GM12878 (cell line): ENCODE data around the gene CCDC184. TPM values are rescaled to one million over a fixed set of nuclear protein-coding genes. Genes with fewer than 3 reads are reported as not detected.

Experiments
- ATAC-seq: fragments of 200-7000 bp; cut with Tn5 transposase; 3 replicates; pipeline ENCODE4 v1.9.1; 2020; ENCODE audit warnings: mild to moderate bottlenecking, moderate library complexity
- BruUV-seq: library from RNA; stranded (reverse); fragments of 400-500 nt; replicated peaks from 2 replicates; lab custom pipeline; 2021; lab: Mats Ljungman, UMichigan
- CTCF ChIA-PET: fragments of 300-600 bp; sonication (Branson Sonifier 250); formaldehyde crosslinking; extraction: SDS; loops from one replicate; lab custom pipeline; 2021; ENCODE audit warnings: inconsistent platforms; lab: Yijun Ruan, JAX
- POLR2A ChIA-PET: fragments of 350-600 bp; formaldehyde crosslinking; extraction: SDS; loops from one replicate; lab custom pipeline; 2021; ENCODE audit warnings: inconsistent platforms; lab: Charles Lee
- RAD21 ChIA-PET: fragments of 300-600 bp; sonication (Branson Sonifier 250); formaldehyde crosslinking; loops from one replicate; lab custom pipeline; 2023; ENCODE audit warnings: antibody characterized with exemption; ENCODE audit not compliant: unreplicated experiment; lab: Charles Lee
- SMC1A ChIA-PET: fragments of 300-600 bp; sonication (Branson Sonifier 250); formaldehyde crosslinking; loops from one replicate; lab custom pipeline; 2023; ENCODE audit not compliant: unreplicated experiment, uncharacterized antibody; lab: Charles Lee
- DNase-seq: peaks from one replicate; pipeline ENCODE4 v3.0.0-alpha.2; 2011; ENCODE audit warnings: low read depth, low spot score
- FAIRE-seq: peaks from 3 replicates; lab custom pipeline; 2011; peaks lifted over from hg19 to GRCh38; lab: Jason Lieb, UNC
- H2AFZ ChIP-seq: 2 replicates; pipeline ENCODE4 v1.6.0; 2011; ENCODE audit warnings: low read depth, low read length, control low read depth; ENCODE audit not compliant: control insufficient read depth
- H3K27ac ChIP-seq: 2 replicates; pipeline ENCODE4 v1.5.1; 2011; ENCODE audit warnings: control low read depth; ENCODE audit not compliant: control insufficient read depth, insufficient read depth
- H3K27me3 ChIP-seq, 2 experiments: replicated peaks in 1 of 2; 2 replicates each; pipeline versions ENCODE4 v1.6.0 to v1.6.1; 2011; ENCODE audit warnings: low read length in 1 of 2; ENCODE audit not compliant: control insufficient read depth in 2 of 2, insufficient read depth in 2 of 2
- H3K36me3 ChIP-seq, 2 experiments: 2 replicates each; pipeline ENCODE4 v1.5.1; 2011; ENCODE audit warnings: low read length in 1 of 2; ENCODE audit not compliant: control insufficient read depth in 2 of 2, insufficient read depth in 2 of 2
- H3K4me1 ChIP-seq: 2 replicates; pipeline ENCODE4 v1.6.1; 2011; ENCODE audit warnings: mild to moderate bottlenecking, low read length, moderate library complexity, mixed read lengths; ENCODE audit not compliant: control insufficient read depth, insufficient read depth
- H3K4me2 ChIP-seq: 2 replicates; pipeline ENCODE4 v1.6.0; 2011; ENCODE audit warnings: control low read depth; ENCODE audit not compliant: control insufficient read depth, insufficient read depth
- H3K4me3 ChIP-seq: fragments of 200-600 bp; sonication (generic); 2 replicates; pipeline ENCODE4 v1.5.1; 2016
- H3K79me2 ChIP-seq: 2 replicates; pipeline ENCODE4 v1.6.0; 2011; ENCODE audit warnings: low read length; ENCODE audit not compliant: control insufficient read depth, insufficient read depth
- H3K9ac ChIP-seq: 2 replicates; pipeline ENCODE4 v1.8.0; 2011; ENCODE audit warnings: low read length, control low read depth, mixed read lengths; ENCODE audit not compliant: control insufficient read depth, insufficient read depth
- H3K9me3 ChIP-seq: replicated peaks from 3 replicates; pipeline ENCODE4 v1.5.1; 2011; ENCODE audit warnings: mild to moderate bottlenecking, low read length; ENCODE audit not compliant: control insufficient read depth, insufficient read depth
- H4K20me1 ChIP-seq: 2 replicates; pipeline ENCODE4 v1.6.0; 2011; ENCODE audit not compliant: control insufficient read depth, insufficient read depth
- BCL3 ChIP-seq: IDR thresholded peaks from 2 replicates; pipeline ENCODE4 v1.6.1; 2011; ENCODE audit warnings: borderline replicate concordance, low read depth, mild to moderate bottlenecking, moderate library complexity, low read length; ENCODE audit not compliant: insufficient read depth, poor library complexity, severe bottlenecking
- CREB1 ChIP-seq: IDR thresholded peaks from 2 replicates; pipeline ENCODE4 v1.6.1; 2012; ENCODE audit warnings: low read depth, mild to moderate bottlenecking, inconsistent platforms
- HDAC2 ChIP-seq: fragments of 200-600 bp; sonication (generic); IDR thresholded peaks from 2 replicates; pipeline ENCODE4 v1.6.1; 2017
- NFYB ChIP-seq: IDR thresholded peaks from 2 replicates; pipeline ENCODE4 v1.6.1; 2011; ENCODE audit warnings: low read depth, mild to moderate bottlenecking, low read length, improper control_type of control experiment, moderate library complexity; ENCODE audit not compliant: insufficient read depth
- NR2C2 ChIP-seq: IDR thresholded peaks from 2 replicates; pipeline ENCODE4 v1.6.1; 2011; ENCODE audit warnings: borderline replicate concordance, low read depth; ENCODE audit not compliant: control insufficient read depth, insufficient read length
- POLR2A ChIP-seq: IDR thresholded peaks from 2 replicates; pipeline ENCODE4 v1.6.1; 2011; ENCODE audit warnings: low read depth, mild to moderate bottlenecking, low read length
- POLR2AphosphoS5 ChIP-seq: IDR thresholded peaks from 2 replicates; pipeline ENCODE4 v1.6.1; 2011; ENCODE audit warnings: mild to moderate bottlenecking, low read length, inconsistent platforms
- RFX5 ChIP-seq: IDR thresholded peaks from 2 replicates; pipeline ENCODE4 v1.6.1; 2011; ENCODE audit warnings: low read depth, low read length, improper control_type of control experiment
- RUNX3 ChIP-seq: IDR thresholded peaks from 2 replicates; pipeline ENCODE4 v1.6.1; 2012; ENCODE audit warnings: low read length, inconsistent platforms
- SP1 ChIP-seq: IDR thresholded peaks from one replicate; pipeline ENCODE4 v1.6.1; 2011; ENCODE audit warnings: low read depth, low read length
- TCF7 ChIP-seq: IDR thresholded peaks from 2 replicates; pipeline ENCODE4 v1.6.1; 2014; ENCODE audit warnings: antibody characterized with exemption, borderline replicate concordance
- ZBTB11 ChIP-seq: fragments of 450-650 bp; formaldehyde crosslinking; IDR thresholded peaks from 2 replicates; pipeline ENCODE4 v1.5.0; 2022; ENCODE audit warnings: mild to moderate bottlenecking, missing genetic modification characterization
- ZSCAN29 ChIP-seq: fragments of 450-650 bp; IDR thresholded peaks from 2 replicates; pipeline ENCODE4 v1.6.1; 2017; ENCODE audit warnings: mild to moderate bottlenecking, moderate library complexity
- WGBS: methylation state at CpG from one replicate; pipeline ENCODE4 v1.1.6; 2016; ENCODE audit warnings: low lambda C conversion rate; ENCODE audit not compliant: insufficient replicate concordance, insufficient coverage; ENCODE audit errors: missing lambda C conversion rate; 5-methylcytosine and 5-hydroxymethylcytosine counted together
- in situ Hi-C: fragments of 300-500 bp; cut with MboI; formaldehyde crosslinking; loops from 9 replicates; pipeline ENCODE4 v1.14.3; 2018; ENCODE audit warnings: mixed read lengths
- intact Hi-C: fragments of 100-400 bp; cut with micrococcal nuclease; formaldehyde crosslinking; loops from one replicate; pipeline ENCODE4 v1.14.2; 2022; ENCODE audit not compliant: unreplicated experiment
- polyA plus RNA-seq, 11 experiments: library from polyadenylated mRNA; depleted of rRNA in 4 of 11; unstranded in 6 of 11; stranded (reverse) in 5 of 11; fragments of >200 nt; fragmentation: Nextera tagmentation in 4 of 11; fragmentation: Illumina TruSeq in 1 of 11; extraction: Ambion mirVana in 4 of 11; extraction: Trizol in 1 of 11; gene quantifications; 1 replicate in 1 of 11; 2 replicates in 10 of 11; pipeline versions ENCODE4 v1.2.1 to v1.2.3, GENCODE V29; 2011 to 2016; ENCODE audit warnings: inconsistent platforms in 2 of 11, missing spikeins in 2 of 11, low read depth in 1 of 11
- total RNA-seq, 4 experiments: library from RNA; depleted of rRNA in 3 of 4; stranded (reverse); fragments of >200 nt in 3 of 4; fragmentation: Illumina TruSeq in 1 of 4; extraction: Trizol in 1 of 4; gene quantifications; 2 replicates each; pipeline versions ENCODE4 v1.2.1 to v1.2.3, GENCODE V29; 2013 to 2021
- TF ChIP-seq, protein P1 (sequence below): fragments of 450-650 bp; IDR thresholded peaks from 2 replicates; pipeline ENCODE4 v1.6.1; 2017; ENCODE audit warnings: mild to moderate bottlenecking, moderate library complexity

CCDC184 gene
- total and polyA plus RNA-seq, 10 of the 15 experiments (the other 5 are each of a cell fraction or from before 2014, with no cell fraction given): not detected

DNA sequence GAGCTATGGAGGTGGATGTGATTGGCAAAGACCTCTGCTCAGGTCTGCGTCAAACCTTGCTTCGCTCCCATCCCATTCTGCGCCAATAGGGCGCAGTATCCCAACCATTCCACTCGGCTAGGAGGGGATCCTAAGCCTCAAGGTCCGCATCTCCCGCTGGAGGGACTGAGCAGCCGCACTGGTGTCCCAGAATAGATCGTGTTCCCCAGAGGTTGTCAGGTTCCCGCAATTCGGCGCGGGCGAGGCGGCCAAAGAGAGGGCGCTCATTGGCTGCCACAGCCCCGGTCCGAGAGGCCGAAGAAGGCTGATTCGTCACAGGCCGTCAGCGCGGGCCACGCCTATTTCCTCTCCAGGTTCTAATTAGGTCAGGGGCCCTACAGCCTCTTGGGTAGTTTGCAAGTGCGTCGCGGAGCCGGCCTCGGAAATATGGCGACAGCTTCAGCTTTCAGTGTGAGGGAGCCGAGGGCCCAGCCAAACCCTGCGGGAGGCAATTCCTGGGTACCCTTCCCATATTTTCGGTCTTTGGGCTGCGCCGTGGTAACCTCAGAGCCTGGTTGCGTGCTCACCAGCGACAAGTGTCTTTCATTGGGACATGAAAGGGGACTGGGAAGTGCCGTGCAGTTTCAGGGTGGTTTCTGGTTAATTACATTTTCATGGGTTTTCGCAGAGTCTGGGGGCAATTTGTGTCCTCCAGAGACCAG is 14.7 kb downstream of the CCDC184 start:
- peaks cover 1% of the 10 kb centered on the region; the same call in 1 of the 3 replicates for H3K9me3 ChIP-seq
- no peaks in the 10 kb centered on the region for H3K27me3 ChIP-seq
- no peaks in the 10 kb centered on the region for H3K36me3 ChIP-seq
- SMC1A ChIA-PET: interaction anchor here (0.6 to 2.1 kb wide), 9 partner anchors 9 to 552 kb away, joined by 3 to 6 read pairs (median 3); partner anchors contain the start of gene CCDC184
- RAD21 ChIA-PET: interaction anchor here (1.4 to 2.0 kb wide), 5 partner anchors 9 to 420 kb away, joined by 4 to 10 read pairs (median 5); partner anchors contain the start of genes SENP1 and VDR
- WGBS: 1% methylated on average over 38 of the region's 39 CpGs
- DNase-seq: peak; percentile 80
- ATAC-seq: peak; percentile 99
- H4K20me1 ChIP-seq: no peaks in the 10 kb centered on the region
- intact Hi-C loops (loop anchor here (10.0 kb wide), 1 partner anchor 157 kb away; the partner anchor contains the start of gene ZNF641), in situ Hi-C loops (no loop called here)
- peak overlapping the region; percentile 100 for H3K9ac ChIP-seq
- peak overlapping the region; percentile 86 for H3K4me3 ChIP-seq
- POLR2A ChIA-PET: interaction anchor here (0.6 to 1.7 kb wide), 5 partner anchors 14 to 1924 kb away, joined by 3 to 8 read pairs (median 6); partner anchors contain the start of genes ASB8 and SENP1
- CTCF ChIA-PET: interaction anchor here (0.7 to 3.4 kb wide), 26 partner anchors 9 to 596 kb away, joined by 3 to 28 read pairs (median 4); partner anchors contain the start of genes ASB8 and CCDC184
- H3K27ac ChIP-seq: peak overlapping the region; percentile 99
- H3K4me1 ChIP-seq: 0 out of 2 replicates have a peak, but pooled peaks cover 3% of the 10 kb centered on the region
- H3K4me2 ChIP-seq: peak overlapping the region; percentile 99
- FAIRE-seq: peak; percentile 94
- peak overlapping the region; percentile 100 for H2AFZ ChIP-seq
- no TSS peak for BruUV-seq
- peaks cover 13% of the 10 kb centered on the region for H3K79me2 ChIP-seq
- TF ChIP-seq NFYB (peak; percentile 92), SP1 (peak; percentile 79), POLR2AphosphoS5 (peak; percentile 99), BCL3 (no peak), POLR2A (peak; percentile 99), RUNX3 (peak; percentile 71), ZSCAN29 (no peak), NR2C2 (no peak), CREB1 (peak; percentile 91), HDAC2 (no peak), ZBTB11 (CRISPR knock-in tag) (no peak), TCF7 (no peak), RFX5 (peak; percentile 73)
- TF ChIP-seq, protein P1, sequence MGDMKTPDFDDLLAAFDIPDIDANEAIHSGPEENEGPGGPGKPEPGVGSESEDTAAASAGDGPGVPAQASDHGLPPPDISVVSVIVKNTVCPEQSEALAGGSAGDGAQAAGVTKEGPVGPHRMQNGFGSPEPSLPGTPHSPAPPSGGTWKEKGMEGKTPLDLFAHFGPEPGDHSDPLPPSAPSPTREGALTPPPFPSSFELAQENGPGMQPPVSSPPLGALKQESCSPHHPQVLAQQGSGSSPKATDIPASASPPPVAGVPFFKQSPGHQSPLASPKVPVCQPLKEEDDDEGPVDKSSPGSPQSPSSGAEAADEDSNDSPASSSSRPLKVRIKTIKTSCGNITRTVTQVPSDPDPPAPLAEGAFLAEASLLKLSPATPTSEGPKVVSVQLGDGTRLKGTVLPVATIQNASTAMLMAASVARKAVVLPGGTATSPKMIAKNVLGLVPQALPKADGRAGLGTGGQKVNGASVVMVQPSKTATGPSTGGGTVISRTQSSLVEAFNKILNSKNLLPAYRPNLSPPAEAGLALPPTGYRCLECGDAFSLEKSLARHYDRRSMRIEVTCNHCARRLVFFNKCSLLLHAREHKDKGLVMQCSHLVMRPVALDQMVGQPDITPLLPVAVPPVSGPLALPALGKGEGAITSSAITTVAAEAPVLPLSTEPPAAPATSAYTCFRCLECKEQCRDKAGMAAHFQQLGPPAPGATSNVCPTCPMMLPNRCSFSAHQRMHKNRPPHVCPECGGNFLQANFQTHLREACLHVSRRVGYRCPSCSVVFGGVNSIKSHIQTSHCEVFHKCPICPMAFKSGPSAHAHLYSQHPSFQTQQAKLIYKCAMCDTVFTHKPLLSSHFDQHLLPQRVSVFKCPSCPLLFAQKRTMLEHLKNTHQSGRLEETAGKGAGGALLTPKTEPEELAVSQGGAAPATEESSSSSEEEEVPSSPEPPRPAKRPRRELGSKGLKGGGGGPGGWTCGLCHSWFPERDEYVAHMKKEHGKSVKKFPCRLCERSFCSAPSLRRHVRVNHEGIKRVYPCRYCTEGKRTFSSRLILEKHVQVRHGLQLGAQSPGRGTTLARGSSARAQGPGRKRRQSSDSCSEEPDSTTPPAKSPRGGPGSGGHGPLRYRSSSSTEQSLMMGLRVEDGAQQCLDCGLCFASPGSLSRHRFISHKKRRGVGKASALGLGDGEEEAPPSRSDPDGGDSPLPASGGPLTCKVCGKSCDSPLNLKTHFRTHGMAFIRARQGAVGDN: peak; percentile 49; the same call in 1 of the 2 replicates
